ENCODE measurements around the gene NDUFC2. TPM values are rescaled to one million over a fixed set of nuclear protein-coding genes. Genes with fewer than 3 reads are reported as not detected.

Gene NDUFC2
- total and polyA plus RNA-seq, 2 of the 13 experiments (the other 11 are each of a cell fraction or from before 2014, with no cell fraction given) = 256 to 363 TPM

DNA sequence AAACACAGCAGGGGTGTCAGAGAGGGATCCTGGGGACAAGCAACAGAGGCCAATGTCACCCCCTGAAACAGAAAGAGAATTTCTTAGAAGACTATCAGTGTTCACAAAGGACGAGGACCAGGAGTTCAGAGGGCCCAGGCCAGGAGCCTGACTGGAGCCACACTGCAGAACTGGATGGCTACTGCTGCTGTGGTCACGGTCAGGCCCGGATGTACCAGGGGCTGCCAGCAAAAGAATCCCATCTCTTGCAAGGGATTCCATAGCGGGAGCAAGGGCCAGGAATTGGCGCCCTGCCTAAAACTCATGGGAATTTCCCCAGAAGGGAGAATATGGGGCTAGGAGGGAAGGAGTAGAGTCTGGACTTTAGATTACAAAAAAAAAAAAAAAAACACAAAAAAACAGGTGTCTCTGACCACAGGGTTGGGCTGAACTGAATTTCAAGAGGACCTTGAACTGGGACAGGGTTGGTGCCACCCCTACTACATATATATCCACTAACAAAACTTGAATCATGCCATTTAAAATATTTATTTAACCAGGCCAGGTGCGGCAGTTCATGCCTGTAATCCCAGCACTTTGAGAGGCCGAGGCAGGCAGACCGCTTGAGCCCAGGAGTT is 40.9 kb downstream of the NDUFC2 start (continued):
- TF ChIP-seq, protein P1, sequence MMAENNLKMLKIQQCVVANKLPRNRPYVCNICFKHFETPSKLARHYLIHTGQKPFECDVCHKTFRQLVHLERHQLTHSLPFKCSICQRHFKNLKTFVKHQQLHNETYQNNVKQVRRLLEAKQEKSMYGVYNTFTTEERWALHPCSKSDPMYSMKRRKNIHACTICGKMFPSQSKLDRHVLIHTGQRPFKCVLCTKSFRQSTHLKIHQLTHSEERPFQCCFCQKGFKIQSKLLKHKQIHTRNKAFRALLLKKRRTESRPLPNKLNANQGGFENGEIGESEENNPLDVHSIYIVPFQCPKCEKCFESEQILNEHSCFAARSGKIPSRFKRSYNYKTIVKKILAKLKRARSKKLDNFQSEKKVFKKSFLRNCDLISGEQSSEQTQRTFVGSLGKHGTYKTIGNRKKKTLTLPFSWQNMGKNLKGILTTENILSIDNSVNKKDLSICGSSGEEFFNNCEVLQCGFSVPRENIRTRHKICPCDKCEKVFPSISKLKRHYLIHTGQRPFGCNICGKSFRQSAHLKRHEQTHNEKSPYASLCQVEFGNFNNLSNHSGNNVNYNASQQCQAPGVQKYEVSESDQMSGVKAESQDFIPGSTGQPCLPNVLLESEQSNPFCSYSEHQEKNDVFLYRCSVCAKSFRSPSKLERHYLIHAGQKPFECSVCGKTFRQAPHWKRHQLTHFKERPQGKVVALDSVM (CRISPR knock-in tag; IDR thresholded peaks at IDR 0.05) = no peak
- peak; percentile 35; the same call in 1 of the 2 replicates for TF ChIP-seq GATAD2A (CRISPR knock-in tag; IDR thresholded peaks at IDR 0.05)
- TF ChIP-seq, protein P2, sequence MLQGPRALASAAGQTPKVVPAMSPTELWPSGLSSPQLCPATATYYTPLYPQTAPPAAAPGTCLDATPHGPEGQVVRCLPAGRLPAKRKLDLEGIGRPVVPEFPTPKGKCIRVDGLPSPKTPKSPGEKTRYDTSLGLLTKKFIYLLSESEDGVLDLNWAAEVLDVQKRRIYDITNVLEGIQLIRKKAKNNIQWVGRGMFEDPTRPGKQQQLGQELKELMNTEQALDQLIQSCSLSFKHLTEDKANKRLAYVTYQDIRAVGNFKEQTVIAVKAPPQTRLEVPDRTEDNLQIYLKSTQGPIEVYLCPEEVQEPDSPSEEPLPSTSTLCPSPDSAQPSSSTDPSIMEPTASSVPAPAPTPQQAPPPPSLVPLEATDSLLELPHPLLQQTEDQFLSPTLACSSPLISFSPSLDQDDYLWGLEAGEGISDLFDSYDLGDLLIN (CRISPR knock-in tag; IDR thresholded peaks at IDR 0.05; ENCODE audit: borderline replicate concordance) = no peak
- TF ChIP-seq SETDB1 (CRISPR knock-in tag; IDR thresholded peaks at IDR 0.05; ENCODE audit: borderline replicate concordance) = no peak
- no peak for TF ChIP-seq ZSCAN22 (CRISPR knock-in tag; IDR thresholded peaks at IDR 0.05)
- peak; percentile 45; the same call in 1 of the 2 replicates for TF ChIP-seq ZNF501 (CRISPR knock-in tag; IDR thresholded peaks at IDR 0.05)
- no peak for TF ChIP-seq ZNF441 (CRISPR knock-in tag; IDR thresholded peaks at IDR 0.05; ENCODE audit: borderline replicate concordance)
- TF ChIP-seq RFXAP (CRISPR knock-in tag; IDR thresholded peaks at IDR 0.05; ENCODE audit: borderline replicate concordance) = no peak
- no peak for TF ChIP-seq NONO (IDR thresholded peaks at IDR 0.05)
- TF ChIP-seq NONO (CRISPR knock-in tag; conservative IDR thresholded peaks at IDR 0.05) = no peak
- TF ChIP-seq, protein P3, sequence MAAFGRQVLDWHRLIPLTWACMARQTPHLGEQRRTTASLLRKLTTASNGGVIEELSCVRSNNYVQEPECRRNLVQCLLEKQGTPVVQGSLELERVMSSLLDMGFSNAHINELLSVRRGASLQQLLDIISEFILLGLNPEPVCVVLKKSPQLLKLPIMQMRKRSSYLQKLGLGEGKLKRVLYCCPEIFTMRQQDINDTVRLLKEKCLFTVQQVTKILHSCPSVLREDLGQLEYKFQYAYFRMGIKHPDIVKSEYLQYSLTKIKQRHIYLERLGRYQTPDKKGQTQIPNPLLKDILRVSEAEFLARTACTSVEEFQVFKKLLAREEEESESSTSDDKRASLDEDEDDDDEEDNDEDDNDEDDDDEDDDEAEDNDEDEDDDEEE (CRISPR knock-in tag; IDR thresholded peaks at IDR 0.05) = 0 out of 2 replicates have a peak, but pooled peaks have one; percentile 2
- no peak for TF ChIP-seq SRF (IDR thresholded peaks at IDR 0.05; ENCODE audit: low read depth, low read length)
- no peak for TF ChIP-seq ZNF335 (CRISPR knock-in tag; IDR thresholded peaks at IDR 0.05)
- TF ChIP-seq, protein P4, sequence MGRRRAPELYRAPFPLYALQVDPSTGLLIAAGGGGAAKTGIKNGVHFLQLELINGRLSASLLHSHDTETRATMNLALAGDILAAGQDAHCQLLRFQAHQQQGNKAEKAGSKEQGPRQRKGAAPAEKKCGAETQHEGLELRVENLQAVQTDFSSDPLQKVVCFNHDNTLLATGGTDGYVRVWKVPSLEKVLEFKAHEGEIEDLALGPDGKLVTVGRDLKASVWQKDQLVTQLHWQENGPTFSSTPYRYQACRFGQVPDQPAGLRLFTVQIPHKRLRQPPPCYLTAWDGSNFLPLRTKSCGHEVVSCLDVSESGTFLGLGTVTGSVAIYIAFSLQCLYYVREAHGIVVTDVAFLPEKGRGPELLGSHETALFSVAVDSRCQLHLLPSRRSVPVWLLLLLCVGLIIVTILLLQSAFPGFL (CRISPR knock-in tag; IDR thresholded peaks at IDR 0.05) = no peak
- TF ChIP-seq ZNF20 (CRISPR knock-in tag; IDR thresholded peaks at IDR 0.05) = no peak
- no peak for TF ChIP-seq ZNF343 (CRISPR knock-in tag; IDR thresholded peaks at IDR 0.05)
- TF ChIP-seq, protein P5, sequence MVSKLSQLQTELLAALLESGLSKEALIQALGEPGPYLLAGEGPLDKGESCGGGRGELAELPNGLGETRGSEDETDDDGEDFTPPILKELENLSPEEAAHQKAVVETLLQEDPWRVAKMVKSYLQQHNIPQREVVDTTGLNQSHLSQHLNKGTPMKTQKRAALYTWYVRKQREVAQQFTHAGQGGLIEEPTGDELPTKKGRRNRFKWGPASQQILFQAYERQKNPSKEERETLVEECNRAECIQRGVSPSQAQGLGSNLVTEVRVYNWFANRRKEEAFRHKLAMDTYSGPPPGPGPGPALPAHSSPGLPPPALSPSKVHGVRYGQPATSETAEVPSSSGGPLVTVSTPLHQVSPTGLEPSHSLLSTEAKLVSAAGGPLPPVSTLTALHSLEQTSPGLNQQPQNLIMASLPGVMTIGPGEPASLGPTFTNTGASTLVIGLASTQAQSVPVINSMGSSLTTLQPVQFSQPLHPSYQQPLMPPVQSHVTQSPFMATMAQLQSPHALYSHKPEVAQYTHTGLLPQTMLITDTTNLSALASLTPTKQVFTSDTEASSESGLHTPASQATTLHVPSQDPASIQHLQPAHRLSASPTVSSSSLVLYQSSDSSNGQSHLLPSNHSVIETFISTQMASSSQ (IDR thresholded peaks at IDR 0.05; ENCODE audit: low read depth) = no peak
- TF ChIP-seq, protein P5 (CRISPR knock-in tag; IDR thresholded peaks at IDR 0.05; ENCODE audit: borderline replicate concordance) = no peak
- TF ChIP-seq TOPORS (CRISPR knock-in tag; IDR thresholded peaks at IDR 0.05) = no peak
- TF ChIP-seq RFX1 (IDR thresholded peaks at IDR 0.05) = no peak
